Measurements from ENCODE around the gene PHACTR1. TPM values are rescaled to one million over a fixed set of nuclear protein-coding genes. Genes with fewer than 3 reads are reported as not detected.

Gene PHACTR1
- total and polyA plus RNA-seq, 2 donors (not counting 1 experiment from before 2014, with no cell fraction given), result 0.60 to 1.2 TPM

DNA sequence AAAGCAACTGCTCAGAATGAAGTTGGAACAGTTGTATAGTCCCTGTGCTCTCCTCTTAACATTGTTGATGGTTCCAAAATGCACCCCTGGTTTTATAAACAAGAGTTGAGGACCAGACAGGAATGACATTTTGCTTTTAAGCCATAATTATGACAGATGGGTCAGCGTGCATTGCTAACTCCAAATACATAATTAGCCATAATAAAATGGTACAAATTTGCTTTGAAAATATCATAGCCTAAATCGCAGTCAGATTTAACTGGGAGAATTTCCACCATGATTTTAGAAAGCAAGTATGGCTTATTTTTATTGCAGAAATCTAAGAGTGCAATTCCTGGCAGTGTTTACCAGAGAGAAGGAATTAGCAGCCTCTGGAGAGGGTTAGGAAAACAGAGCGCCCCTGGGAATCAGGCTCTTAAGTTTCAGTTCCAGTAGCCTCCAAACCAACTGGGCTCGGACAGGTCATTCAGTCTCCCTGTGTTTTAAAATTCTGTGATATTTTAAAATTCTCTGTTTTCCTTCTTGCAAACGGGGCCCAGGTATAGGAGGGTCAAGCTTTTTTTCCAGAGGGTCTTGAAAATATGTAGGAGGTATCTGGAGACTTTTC lies 309.4 kb downstream of the PHACTR1 start:
- no peaks in the 10 kb centered on the region for H3K36me3 ChIP-seq (ENCODE audit: control insufficient read depth, insufficient read depth, low read length)
- no peaks in the 10 kb centered on the region for H3K4me1 ChIP-seq (ENCODE audit: control insufficient read depth, extremely low read depth, insufficient read depth, low read length)
- DNase-seq (ENCODE audit: low read depth in 2 of 2), result no peak
- TF ChIP-seq EZH2 (IDR thresholded peaks at IDR 0.05; ENCODE audit: low read length, missing control alignments), result no peak
- TF ChIP-seq CTCF (conservative IDR thresholded peaks at IDR 0.05 in 1 of 2, IDR thresholded peaks at IDR 0.05 in 1 of 2; ENCODE audit: low read depth in 1 of 2, low read length in 2 of 2), result no peak
- no peaks in the 10 kb centered on the region for H3K79me2 ChIP-seq (ENCODE audit: control insufficient read depth, insufficient read depth, low read length)
- no peak overlapping the region for H3K4me3 ChIP-seq (replicated peaks in 1 of 4; ENCODE audit: control extremely low read depth in 1 of 4, insufficient read depth in 1 of 4, low read depth in 3 of 4, low read length in 4 of 4)
- no peaks in the 10 kb centered on the region for H3K27me3 ChIP-seq (ENCODE audit: control insufficient read depth, insufficient read depth, low read length)
- H3K9ac ChIP-seq (ENCODE audit: insufficient read depth, low read length), result no peak overlapping the region
- H3K9me3 ChIP-seq (ENCODE audit: control insufficient read depth, insufficient read depth, low read depth, low read length), result no peaks in the 10 kb centered on the region
- no peak overlapping the region for H2AFZ ChIP-seq (ENCODE audit: low read length)
- H3K4me2 ChIP-seq (ENCODE audit: extremely low read depth, insufficient read depth, low read length), result no peak overlapping the region
- H3K27ac ChIP-seq (ENCODE audit: insufficient read depth, low read length), result no peak overlapping the region
- no peaks in the 10 kb centered on the region for H4K20me1 ChIP-seq (ENCODE audit: control insufficient read depth, extremely low read depth, insufficient read depth, low read length)

DNA sequence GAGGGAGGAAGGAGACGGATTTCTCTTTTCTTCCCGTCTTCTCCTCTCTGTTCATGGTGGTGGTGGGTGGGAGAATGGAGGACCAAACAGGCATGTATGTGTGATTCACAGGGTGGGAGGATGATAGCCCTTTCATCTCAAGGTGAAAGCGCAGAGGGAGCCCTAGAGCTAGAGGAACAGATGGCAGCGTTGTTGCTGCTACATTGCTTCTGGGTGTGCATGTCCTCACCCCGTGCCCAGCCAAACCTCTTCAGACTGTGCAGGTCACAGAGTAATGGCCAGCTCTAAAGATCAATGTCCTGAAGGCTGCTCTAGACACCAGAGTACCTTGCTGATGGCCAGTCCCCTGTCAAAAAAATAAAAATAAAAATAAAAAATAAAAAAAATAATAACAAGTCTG lies 310.0 kb downstream of the PHACTR1 start:
- Histone ChIP-seq H3K27me3 (ENCODE audit: control insufficient read depth, insufficient read depth, low read length) (no peaks in the 10 kb centered on the region), H3K4me1 (ENCODE audit: control insufficient read depth, extremely low read depth, insufficient read depth, low read length) (no peaks in the 10 kb centered on the region), H3K4me3 (replicated peaks in 1 of 4; ENCODE audit: control extremely low read depth in 1 of 4, insufficient read depth in 1 of 4, low read depth in 3 of 4, low read length in 4 of 4) (no peak overlapping the region), H3K27ac (ENCODE audit: insufficient read depth, low read length) (no peak overlapping the region), H3K9ac (ENCODE audit: insufficient read depth, low read length) (no peak overlapping the region), H3K9me3 (ENCODE audit: control insufficient read depth, insufficient read depth, low read depth, low read length) (no peaks in the 10 kb centered on the region), H3K79me2 (ENCODE audit: control insufficient read depth, insufficient read depth, low read length) (no peaks in the 10 kb centered on the region), H3K36me3 (ENCODE audit: control insufficient read depth, insufficient read depth, low read length) (no peaks in the 10 kb centered on the region), H3K4me2 (ENCODE audit: extremely low read depth, insufficient read depth, low read length) (no peak overlapping the region), H4K20me1 (ENCODE audit: control insufficient read depth, extremely low read depth, insufficient read depth, low read length) (no peaks in the 10 kb centered on the region), H2AFZ (ENCODE audit: low read length) (no peak overlapping the region)
- no peak for DNase-seq (ENCODE audit: low read depth in 2 of 2)
- no peak for TF ChIP-seq CTCF (conservative IDR thresholded peaks at IDR 0.05 in 1 of 2, IDR thresholded peaks at IDR 0.05 in 1 of 2; ENCODE audit: low read depth in 1 of 2, low read length in 2 of 2)
- no peak for TF ChIP-seq EZH2 (IDR thresholded peaks at IDR 0.05; ENCODE audit: low read length, missing control alignments)

DNA sequence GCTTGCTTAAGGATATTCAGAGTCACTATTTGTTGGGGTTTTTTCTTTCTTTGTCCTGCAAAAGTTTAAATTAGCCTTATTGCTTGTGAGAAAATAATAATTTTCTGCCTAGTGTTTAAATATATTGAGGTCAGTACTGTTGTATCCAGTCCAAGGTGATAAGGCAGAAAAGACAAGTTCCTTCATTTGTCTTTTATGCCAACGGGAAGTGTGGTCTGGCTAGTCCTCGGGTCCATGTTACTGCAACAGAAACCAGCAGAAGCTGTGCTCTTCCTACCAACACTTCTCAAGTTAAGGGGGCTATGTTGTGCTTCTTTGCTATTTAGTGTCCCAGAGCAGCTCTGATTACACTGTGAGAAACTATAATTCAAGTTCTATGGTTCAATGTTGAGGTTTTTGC lies 310.6 kb downstream of the PHACTR1 start:
- no peaks in the 10 kb centered on the region for H3K27me3 ChIP-seq (ENCODE audit: control insufficient read depth, insufficient read depth, low read length)
- H3K36me3 ChIP-seq (ENCODE audit: control insufficient read depth, insufficient read depth, low read length), result no peaks in the 10 kb centered on the region
- no peaks in the 10 kb centered on the region for H3K79me2 ChIP-seq (ENCODE audit: control insufficient read depth, insufficient read depth, low read length)
- TF ChIP-seq EZH2 (IDR thresholded peaks at IDR 0.05; ENCODE audit: low read length, missing control alignments) (no peak), CTCF (conservative IDR thresholded peaks at IDR 0.05 in 1 of 2, IDR thresholded peaks at IDR 0.05 in 1 of 2; ENCODE audit: low read depth in 1 of 2, low read length in 2 of 2) (no peak)
- H3K4me1 ChIP-seq (ENCODE audit: control insufficient read depth, extremely low read depth, insufficient read depth, low read length), result no peaks in the 10 kb centered on the region
- H3K9ac ChIP-seq (ENCODE audit: insufficient read depth, low read length), result no peak overlapping the region
- no peaks in the 10 kb centered on the region for H3K9me3 ChIP-seq (ENCODE audit: control insufficient read depth, insufficient read depth, low read depth, low read length)
- H3K4me2 ChIP-seq (ENCODE audit: extremely low read depth, insufficient read depth, low read length), result no peak overlapping the region
- DNase-seq (ENCODE audit: low read depth in 2 of 2), result no peak
- H4K20me1 ChIP-seq (ENCODE audit: control insufficient read depth, extremely low read depth, insufficient read depth, low read length), result no peaks in the 10 kb centered on the region
- H3K4me3 ChIP-seq (replicated peaks in 1 of 4; ENCODE audit: control extremely low read depth in 1 of 4, insufficient read depth in 1 of 4, low read depth in 3 of 4, low read length in 4 of 4), result no peak overlapping the region
- no peak overlapping the region for H2AFZ ChIP-seq (ENCODE audit: low read length)
- H3K27ac ChIP-seq (ENCODE audit: insufficient read depth, low read length), result no peak overlapping the region

Data from fibroblast of lung (primary cell).